ENCODE measurements around the gene TRIM13. TPM values are rescaled to one million over a fixed set of nuclear protein-coding genes. Genes with fewer than 3 reads are reported as not detected.

The TRIM13 gene
- total and polyA plus RNA-seq, 2 of the 13 experiments (the other 11 are each of a cell fraction or from before 2014, with no cell fraction given) = 22.0 to 24.4 TPM

DNA sequence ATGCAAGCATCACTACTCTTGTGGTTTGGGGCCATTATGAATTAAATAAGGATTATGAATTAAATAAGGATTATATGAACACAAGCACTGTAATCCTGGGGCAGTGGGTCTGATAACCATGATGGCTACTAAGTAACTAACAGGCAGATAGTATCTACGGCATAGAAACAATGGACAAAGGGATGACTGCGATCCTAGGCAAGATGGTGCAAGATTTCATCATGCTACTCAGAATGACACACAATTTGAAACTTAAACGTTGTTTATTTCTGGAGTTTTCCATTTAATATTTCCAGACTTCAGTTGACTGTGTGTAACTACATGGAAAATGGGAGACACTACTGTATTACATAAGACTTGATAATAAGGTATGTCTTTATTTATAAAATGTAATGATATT lies 33.5 kb downstream of the TRIM13 start:
- Histone ChIP-seq H3K27ac (ENCODE audit: extremely low read length, insufficient read depth, low read length) (no peak overlapping the region), H3K4me3 (replicated peaks in 1 of 3; ENCODE audit: insufficient read depth in 1 of 3, low read depth in 2 of 3, low read length in 3 of 3) (no peak overlapping the region), H3K36me3 (replicated peaks in 1 of 2; ENCODE audit: control insufficient read depth in 1 of 2, insufficient read depth in 2 of 2, low read length in 2 of 2) (no peaks in the 10 kb centered on the region), H3K4me1 (ENCODE audit: insufficient read depth, low read length) (0 out of 2 replicates have a peak, but pooled peaks cover 9% of the 10 kb centered on the region), H3K4me2 (ENCODE audit: low read depth, low read length) (no peak overlapping the region), H4K20me1 (ENCODE audit: insufficient read depth, low read length) (no peaks in the 10 kb centered on the region), H3K9me3 (ENCODE audit: low read length) (no peaks in the 10 kb centered on the region), H3K9ac (ENCODE audit: insufficient read depth, low read depth, low read length) (no peak overlapping the region), H3K79me2 (ENCODE audit: insufficient read depth, low read length) (no peaks in the 10 kb centered on the region), H3K27me3 (ENCODE audit: control insufficient read depth in 1 of 2, insufficient read depth in 2 of 2, low read length in 2 of 2) (no peaks in the 10 kb centered on the region), H2AFZ (ENCODE audit: low read length) (no peak overlapping the region)
- FAIRE-seq (no peak), ATAC-seq (peak; percentile 61; the same call in 2 of the 3 replicates), DNase-seq (ENCODE audit: low spot score) (peak; percentile 56)
- no TSS peak for BruUV-seq (replicated peaks)
- POLR2A ChIA-PET = no interaction called here
- 52% methylated on average over 3 of the region's 3 CpGs for WGBS (ENCODE audit: low lambda C conversion rate)
- in situ Hi-C loops (cut with HindIII; ENCODE audit: extremely low pct_ligation_motif_present, low pct_unique_long_range_greater_than_20kb) (no loop called here), intact Hi-C loops (cut with micrococcal nuclease; ENCODE audit: unreplicated experiment) (no loop called here)
- CTCF ChIA-PET (ENCODE audit: low intra/inter-chr PET ratio, low total read pairs) = no interaction called here
- TF ChIP-seq KDM4B (CRISPR knock-in tag; IDR thresholded peaks at IDR 0.05) = no peak
- TF ChIP-seq FOSL2 (CRISPR knock-in tag; IDR thresholded peaks at IDR 0.05) = peak; percentile 31; the same call in 1 of the 2 replicates
- TF ChIP-seq HMG20B (CRISPR knock-in tag; conservative IDR thresholded peaks at IDR 0.05) = no peak
- TF ChIP-seq, protein P1, sequence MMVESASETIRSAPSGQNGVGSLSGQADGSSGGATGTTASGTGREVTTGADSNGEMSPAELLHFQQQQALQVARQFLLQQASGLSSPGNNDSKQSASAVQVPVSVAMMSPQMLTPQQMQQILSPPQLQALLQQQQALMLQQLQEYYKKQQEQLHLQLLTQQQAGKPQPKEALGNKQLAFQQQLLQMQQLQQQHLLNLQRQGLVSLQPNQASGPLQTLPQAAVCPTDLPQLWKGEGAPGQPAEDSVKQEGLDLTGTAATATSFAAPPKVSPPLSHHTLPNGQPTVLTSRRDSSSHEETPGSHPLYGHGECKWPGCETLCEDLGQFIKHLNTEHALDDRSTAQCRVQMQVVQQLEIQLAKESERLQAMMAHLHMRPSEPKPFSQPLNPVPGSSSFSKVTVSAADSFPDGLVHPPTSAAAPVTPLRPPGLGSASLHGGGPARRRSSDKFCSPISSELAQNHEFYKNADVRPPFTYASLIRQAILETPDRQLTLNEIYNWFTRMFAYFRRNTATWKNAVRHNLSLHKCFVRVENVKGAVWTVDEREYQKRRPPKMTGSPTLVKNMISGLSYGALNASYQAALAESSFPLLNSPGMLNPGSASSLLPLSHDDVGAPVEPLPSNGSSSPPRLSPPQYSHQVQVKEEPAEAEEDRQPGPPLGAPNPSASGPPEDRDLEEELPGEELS (CRISPR knock-in tag; IDR thresholded peaks at IDR 0.05) = no peak
- TF ChIP-seq ZNF343 (CRISPR knock-in tag; IDR thresholded peaks at IDR 0.05) = no peak
- no peak for TF ChIP-seq KAT8 (CRISPR knock-in tag; IDR thresholded peaks at IDR 0.05)
- TF ChIP-seq ZNF644 (CRISPR knock-in tag; IDR thresholded peaks at IDR 0.05; ENCODE audit: low read depth) = 0 out of 2 replicates have a peak, but pooled peaks have one; percentile 71
- TF ChIP-seq, protein P2, sequence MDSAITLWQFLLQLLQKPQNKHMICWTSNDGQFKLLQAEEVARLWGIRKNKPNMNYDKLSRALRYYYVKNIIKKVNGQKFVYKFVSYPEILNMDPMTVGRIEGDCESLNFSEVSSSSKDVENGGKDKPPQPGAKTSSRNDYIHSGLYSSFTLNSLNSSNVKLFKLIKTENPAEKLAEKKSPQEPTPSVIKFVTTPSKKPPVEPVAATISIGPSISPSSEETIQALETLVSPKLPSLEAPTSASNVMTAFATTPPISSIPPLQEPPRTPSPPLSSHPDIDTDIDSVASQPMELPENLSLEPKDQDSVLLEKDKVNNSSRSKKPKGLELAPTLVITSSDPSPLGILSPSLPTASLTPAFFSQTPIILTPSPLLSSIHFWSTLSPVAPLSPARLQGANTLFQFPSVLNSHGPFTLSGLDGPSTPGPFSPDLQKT (CRISPR knock-in tag; IDR thresholded peaks at IDR 0.05; ENCODE audit: borderline replicate concordance) = no peak
- peak; percentile 66; the same call in 1 of the 2 replicates for TF ChIP-seq CEBPB (IDR thresholded peaks at IDR 0.05; ENCODE audit: borderline replicate concordance, low read depth, low read length)
- TF ChIP-seq SIN3B (IDR thresholded peaks at IDR 0.05; ENCODE audit: low read length) = no peak
- no peak for TF ChIP-seq ZSCAN21 (CRISPR knock-in tag; IDR thresholded peaks at IDR 0.05; ENCODE audit: borderline replicate concordance)
- TF ChIP-seq, protein P3, sequence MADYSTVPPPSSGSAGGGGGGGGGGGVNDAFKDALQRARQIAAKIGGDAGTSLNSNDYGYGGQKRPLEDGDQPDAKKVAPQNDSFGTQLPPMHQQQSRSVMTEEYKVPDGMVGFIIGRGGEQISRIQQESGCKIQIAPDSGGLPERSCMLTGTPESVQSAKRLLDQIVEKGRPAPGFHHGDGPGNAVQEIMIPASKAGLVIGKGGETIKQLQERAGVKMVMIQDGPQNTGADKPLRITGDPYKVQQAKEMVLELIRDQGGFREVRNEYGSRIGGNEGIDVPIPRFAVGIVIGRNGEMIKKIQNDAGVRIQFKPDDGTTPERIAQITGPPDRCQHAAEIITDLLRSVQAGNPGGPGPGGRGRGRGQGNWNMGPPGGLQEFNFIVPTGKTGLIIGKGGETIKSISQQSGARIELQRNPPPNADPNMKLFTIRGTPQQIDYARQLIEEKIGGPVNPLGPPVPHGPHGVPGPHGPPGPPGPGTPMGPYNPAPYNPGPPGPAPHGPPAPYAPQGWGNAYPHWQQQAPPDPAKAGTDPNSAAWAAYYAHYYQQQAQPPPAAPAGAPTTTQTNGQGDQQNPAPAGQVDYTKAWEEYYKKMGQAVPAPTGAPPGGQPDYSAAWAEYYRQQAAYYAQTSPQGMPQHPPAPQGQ (CRISPR knock-in tag; IDR thresholded peaks at IDR 0.05; ENCODE audit: borderline replicate concordance) = no peak
- no peak for TF ChIP-seq ZFP36L1 (CRISPR knock-in tag; IDR thresholded peaks at IDR 0.05)
- no peak for TF ChIP-seq ZNF737 (CRISPR knock-in tag; IDR thresholded peaks at IDR 0.05; ENCODE audit: borderline replicate concordance)
- TF ChIP-seq SOX13 (IDR thresholded peaks at IDR 0.05) = no peak
- TF ChIP-seq SOX13 (CRISPR knock-in tag; conservative IDR thresholded peaks at IDR 0.05 in 1 of 2, IDR thresholded peaks at IDR 0.05 in 1 of 2) = peak in 1 of 2 experiments; percentile 72; a peak in 2 of 4 replicates
- TF ChIP-seq CEBPG (CRISPR knock-in tag; IDR thresholded peaks at IDR 0.05) = peak; percentile 95
- no peak for TF ChIP-seq SOX6 (IDR thresholded peaks at IDR 0.05)
- 0 out of 2 replicates have a peak, but pooled peaks have one; percentile 20 for TF ChIP-seq SOX6 (CRISPR knock-in tag; IDR thresholded peaks at IDR 0.05)
- no peak for TF ChIP-seq GZF1 (CRISPR knock-in tag; IDR thresholded peaks at IDR 0.05)
- TF ChIP-seq RFXANK (CRISPR knock-in tag; IDR thresholded peaks at IDR 0.05) = no peak
- TF ChIP-seq ARNTL (CRISPR knock-in tag; IDR thresholded peaks at IDR 0.05) = no peak
- TF ChIP-seq BHLHE40 (IDR thresholded peaks at IDR 0.05; ENCODE audit: low read length) = no peak
- no peak for TF ChIP-seq TAF1 (CRISPR knock-in tag; IDR thresholded peaks at IDR 0.05)
- no peak for TF ChIP-seq KLF11 (CRISPR knock-in tag; IDR thresholded peaks at IDR 0.05)
